Epithelial cell of proximal tubule (primary cell): ENCODE results near the gene PHKA2. TPM values are rescaled to one million over a fixed set of nuclear protein-coding genes. Genes with fewer than 3 reads are reported as not detected.
"Not testable (repeated sequence)": the region's sequence is repeated elsewhere in the genome, so short reads cannot be mapped to it uniquely, and the experiment has no call there.

ENCODE experiments used
- DNase-seq: peaks from one replicate; pipeline ENCODE4 v3.0.0-alpha.2; 2011; ENCODE audit warnings: low read depth
- H3K4me3 ChIP-seq: 2 replicates; pipeline ENCODE4 v1.5.1; 2011; ENCODE audit warnings: low read depth, mild to moderate bottlenecking, low read length
- total RNA-seq: library from RNA; depleted of rRNA; stranded (reverse); fragments of >200 nt; gene quantifications from 2 replicates; pipeline ENCODE4 v1.2.3, GENCODE V29; 2015
- TF ChIP-seq, protein P1 (sequence below): conservative IDR thresholded peaks from 2 replicates; pipeline ENCODE4 v1.5.1; 2012; ENCODE audit warnings: low read depth, mild to moderate bottlenecking, low read length

Gene PHKA2
- total RNA-seq, 1 donor from 2014 or later = 12.9 TPM

GRCh38 chrX:18856645-18856997 lies 127.3 kb downstream of the PHKA2 start:
- DNase-seq = no peak
- TF ChIP-seq, protein P1, sequence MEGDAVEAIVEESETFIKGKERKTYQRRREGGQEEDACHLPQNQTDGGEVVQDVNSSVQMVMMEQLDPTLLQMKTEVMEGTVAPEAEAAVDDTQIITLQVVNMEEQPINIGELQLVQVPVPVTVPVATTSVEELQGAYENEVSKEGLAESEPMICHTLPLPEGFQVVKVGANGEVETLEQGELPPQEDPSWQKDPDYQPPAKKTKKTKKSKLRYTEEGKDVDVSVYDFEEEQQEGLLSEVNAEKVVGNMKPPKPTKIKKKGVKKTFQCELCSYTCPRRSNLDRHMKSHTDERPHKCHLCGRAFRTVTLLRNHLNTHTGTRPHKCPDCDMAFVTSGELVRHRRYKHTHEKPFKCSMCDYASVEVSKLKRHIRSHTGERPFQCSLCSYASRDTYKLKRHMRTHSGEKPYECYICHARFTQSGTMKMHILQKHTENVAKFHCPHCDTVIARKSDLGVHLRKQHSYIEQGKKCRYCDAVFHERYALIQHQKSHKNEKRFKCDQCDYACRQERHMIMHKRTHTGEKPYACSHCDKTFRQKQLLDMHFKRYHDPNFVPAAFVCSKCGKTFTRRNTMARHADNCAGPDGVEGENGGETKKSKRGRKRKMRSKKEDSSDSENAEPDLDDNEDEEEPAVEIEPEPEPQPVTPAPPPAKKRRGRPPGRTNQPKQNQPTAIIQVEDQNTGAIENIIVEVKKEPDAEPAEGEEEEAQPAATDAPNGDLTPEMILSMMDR = no peak
- H3K4me3 ChIP-seq = no peak overlapping the region

- no peak for DNase-seq
- TF ChIP-seq, protein P1 = no peak
- no peak overlapping the region for H3K4me3 ChIP-seq
Observed at GRCh38 chrX:18855919-18856644, 127.8 kb downstream of the PHKA2 start.

DNA sequence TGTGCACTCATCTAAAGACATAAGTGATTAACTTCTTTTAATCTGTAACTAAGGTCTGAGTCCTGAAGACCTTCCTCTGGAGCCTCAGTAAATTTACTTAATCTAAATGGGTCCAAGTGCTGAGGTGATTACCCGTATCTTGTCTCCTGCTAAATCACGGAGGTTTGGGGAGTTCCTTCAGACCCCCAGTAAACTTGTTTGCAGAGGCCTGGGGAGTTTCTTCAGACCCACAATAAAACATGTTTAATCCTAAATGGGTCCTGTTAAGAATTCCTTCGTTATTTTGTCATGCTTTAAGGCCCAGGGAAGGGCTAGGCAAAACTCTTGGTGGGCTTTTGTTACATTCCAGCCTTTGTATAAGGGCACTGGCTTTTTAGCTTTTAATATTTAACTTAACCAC lies 136.0 kb downstream of the PHKA2 start:
- DNase-seq, H3K4me3 ChIP-seq: not testable (repeated sequence)

Other genes starting within 250 kb of the PHKA2 start
- 0.14 and 0.17 TPM in 2 replicates for gene ADGRG2, start 138.4 kb upstream of the PHKA2 start, total RNA-seq